Endodermal cell (in vitro differentiated cells): ENCODE results near the gene PDE4A. TPM values are rescaled to one million over a fixed set of nuclear protein-coding genes. Genes with fewer than 3 reads are reported as not detected.
A peak's percentile ranks its signal among the peaks of the same experiment; 100 is the strongest.
"Not testable (repeated sequence)": the region's sequence is repeated elsewhere in the genome, so short reads cannot be mapped to it uniquely, and the experiment has no call there.

Experiments used
- DNase-seq: peaks from one replicate; pipeline ENCODE4 v3.0.0-alpha.2; 2017
- H3K27ac ChIP-seq: 2 replicates; pipeline ENCODE4 v1.5.1; 2013; ENCODE audit warnings: mild to moderate bottlenecking, low read depth, low read length, moderate library complexity
- H3K27me3 ChIP-seq: 2 replicates; pipeline ENCODE4 v1.6.1; 2013; ENCODE audit warnings: mild to moderate bottlenecking, low read length, moderate library complexity; ENCODE audit not compliant: insufficient read depth, control insufficient read depth, poor library complexity, severe bottlenecking
- H3K36me3 ChIP-seq: 2 replicates; pipeline ENCODE4 v1.7.0; 2013; ENCODE audit warnings: mild to moderate bottlenecking, low read length, moderate library complexity; ENCODE audit not compliant: control insufficient read depth, insufficient read depth
- H3K4me1 ChIP-seq: one replicate; pipeline ENCODE4 v1.7.0; 2013; ENCODE audit warnings: low read length; ENCODE audit not compliant: control insufficient read depth, insufficient read depth
- H3K4me3 ChIP-seq: 2 replicates; pipeline ENCODE4 v1.5.1; 2013; ENCODE audit warnings: mild to moderate bottlenecking, low read length, moderate library complexity
- H3K9ac ChIP-seq: 2 replicates; pipeline ENCODE4 v1.6.1; 2013; ENCODE audit warnings: mild to moderate bottlenecking, low read length, moderate library complexity; ENCODE audit not compliant: poor library complexity, severe bottlenecking; ENCODE audit errors: extremely low read depth
- H3K9me3 ChIP-seq: 2 replicates; pipeline ENCODE4 v1.6.1; 2013; ENCODE audit warnings: mild to moderate bottlenecking, low read length, moderate library complexity; ENCODE audit not compliant: control insufficient read depth
- H3K27ac Mint-ChIP-seq: 2 replicates; pipeline ENCODE4 v1.8.0; 2020; ENCODE audit warnings: mixed read lengths
- H3K27me3 Mint-ChIP-seq: 2 replicates; pipeline ENCODE4 v1.8.0; 2021; ENCODE audit warnings: mild to moderate bottlenecking, mixed read lengths; ENCODE audit not compliant: insufficient read depth
- H3K36me3 Mint-ChIP-seq: 2 replicates; pipeline ENCODE4 v1.8.0; 2020; ENCODE audit warnings: low read depth, mixed read lengths
- H3K4me1 Mint-ChIP-seq: 2 replicates; pipeline ENCODE4 v1.8.0; 2020; ENCODE audit warnings: mixed read lengths
- H3K4me3 Mint-ChIP-seq: 2 replicates; pipeline ENCODE4 v1.8.0; 2020; ENCODE audit warnings: mild to moderate bottlenecking, moderate library complexity, mixed read lengths
- H3K9me3 Mint-ChIP-seq: 2 replicates; pipeline ENCODE4 v1.8.0; 2020; ENCODE audit warnings: mild to moderate bottlenecking, mixed read lengths
- WGBS, 2 experiments: methylation state at CpG; one replicate each; pipeline versions ENCODE4 v1.1.5 to v1.1.7; 2013; ENCODE audit warnings: missing lambda C conversion rate in 2 of 2, mixed read lengths in 1 of 2; ENCODE audit not compliant: insufficient coverage in 1 of 2, insufficient read length in 1 of 2; 5-methylcytosine and 5-hydroxymethylcytosine counted together
- long read RNA-seq, 4 experiments: library from polyadenylated mRNA in 2 of 4; library from RNA in 1 of 4; library from capped mRNA in 1 of 4; stranded (forward) in 3 of 4; unstranded in 1 of 4; transcript quantifications; one replicate each; pipeline ENCODE4 v2.0.0, GENCODE V29; 2020 to 2021; ENCODE audit warnings: inconsistent platforms in 1 of 4
- polyA plus RNA-seq, 2 experiments: library from polyadenylated mRNA; stranded (reverse); fragments of 50-300 nt; gene quantifications; one replicate each; pipeline ENCODE4 v1.2.3, GENCODE V29; 2013
- total RNA-seq, 2 donors: library from RNA; stranded (reverse); fragmentation: NEBNext Ultra II Directional in 1 of 2; extraction: Animal tissue kit (Norgen Biotek cat#: 25700) in 1 of 2; gene quantifications; 2 replicates in 1 of 2; 3 replicates in 1 of 2; pipeline ENCODE4 v1.2.1, GENCODE V29; 2021
- TF ChIP-seq, protein P1 (sequence below): fragments of 200-600 bp; sonication (generic); conservative IDR thresholded peaks from 2 replicates; pipeline ENCODE4 v1.5.0; 2021; ENCODE audit warnings: antibody characterized with exemption, mild to moderate bottlenecking

Gene PDE4A
- 1 to 10 TPM; 1.7 to 2.6 TPM for total RNA-seq
- 2.0 TPM for polyA plus RNA-seq (2013, experiment 1 of 2)
- polyA plus RNA-seq (2013, experiment 2 of 2): 1.7 TPM
- long read RNA-seq, experiment 1: 0 reads
- long read RNA-seq, experiment 2, full-length matches to known transcripts: 4 of 10 reads
- long read RNA-seq, experiment 2, partial matches to known transcripts: 3 of 10 reads
- long read RNA-seq, experiment 2, other reads (novel, unspliced or antisense): 3 of 10 reads
- long read RNA-seq, experiment 3, partial matches to known transcripts: 2 of 3 reads
- long read RNA-seq, experiment 3, other reads (novel, unspliced or antisense): 1 of 3 reads
- long read RNA-seq, experiment 4, partial matches to known transcripts: 3 of 3 reads
- long read RNA-seq, experiment 4, other reads (novel, unspliced or antisense): 0 of 3 reads

DNA sequence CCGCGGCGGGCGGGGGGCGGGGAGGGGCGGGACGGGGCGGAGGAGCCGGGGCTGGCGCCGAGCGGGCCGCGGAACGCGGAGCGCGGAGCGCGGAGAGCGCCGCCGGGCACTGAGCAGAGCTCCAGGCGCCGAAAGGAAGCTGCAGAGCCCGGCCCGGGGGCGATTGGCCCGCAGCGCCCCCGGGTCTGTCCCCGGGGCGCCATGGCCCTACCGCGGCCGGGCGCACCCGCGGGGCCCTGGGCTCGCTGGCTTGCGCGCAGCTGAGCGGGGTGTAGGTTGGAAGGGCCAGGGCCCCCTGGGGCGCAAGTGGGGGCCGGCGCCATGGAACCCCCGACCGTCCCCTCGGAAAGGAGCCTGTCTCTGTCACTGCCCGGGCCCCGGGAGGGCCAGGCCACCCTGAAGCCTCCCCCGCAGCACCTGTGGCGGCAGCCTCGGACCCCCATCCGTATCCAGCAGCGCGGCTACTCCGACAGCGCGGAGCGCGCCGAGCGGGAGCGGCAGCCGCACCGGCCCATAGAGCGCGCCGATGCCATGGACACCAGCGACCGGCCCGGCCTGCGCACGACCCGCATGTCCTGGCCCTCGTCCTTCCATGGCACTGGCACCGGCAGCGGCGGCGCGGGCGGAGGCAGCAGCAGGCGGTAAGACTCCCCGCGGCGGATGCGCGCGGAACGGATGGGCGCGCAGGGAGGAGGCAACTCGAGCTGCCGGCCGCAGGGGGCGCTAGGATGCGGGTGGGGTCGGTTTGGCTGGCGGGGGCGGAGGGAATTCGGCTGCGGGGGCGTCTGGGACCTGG is at the start of gene PDE4A:
Gene PDE4A, plus strand, starts transcription at position 95 of the 796 bp plus-strand sequence. Its CDS starts 227 bp downstream, at position 322.
- Histone ChIP-seq H3K4me3 (peak within 1 kb of the TSS; percentile 74), H3K27ac (no peak within 1 kb of the TSS), H3K36me3 (no peaks in the 10 kb centered on the region), H3K9ac (no peak within 1 kb of the TSS), H3K9me3 (no peaks in the 10 kb centered on the region), H3K4me1 (peaks cover 3% of the 10 kb centered on the region), H3K27me3 (peaks cover 97% of the 10 kb centered on the region)
- DNase-seq: peak; percentile 85
- peaks cover 15% of the 10 kb centered on the region for H3K4me1 Mint-ChIP-seq
- H3K27ac Mint-ChIP-seq: no peak within 1 kb of the TSS
- 0 to 1% methylated on average over 35 to 101 of the region's 104 CpGs for WGBS, 2 experiments
- H3K4me3 Mint-ChIP-seq: peak within 1 kb of the TSS; percentile 51
- peaks cover 94% of the 10 kb centered on the region for H3K27me3 Mint-ChIP-seq
- no peaks in the 10 kb centered on the region for H3K36me3 Mint-ChIP-seq
- TF ChIP-seq, protein P1, sequence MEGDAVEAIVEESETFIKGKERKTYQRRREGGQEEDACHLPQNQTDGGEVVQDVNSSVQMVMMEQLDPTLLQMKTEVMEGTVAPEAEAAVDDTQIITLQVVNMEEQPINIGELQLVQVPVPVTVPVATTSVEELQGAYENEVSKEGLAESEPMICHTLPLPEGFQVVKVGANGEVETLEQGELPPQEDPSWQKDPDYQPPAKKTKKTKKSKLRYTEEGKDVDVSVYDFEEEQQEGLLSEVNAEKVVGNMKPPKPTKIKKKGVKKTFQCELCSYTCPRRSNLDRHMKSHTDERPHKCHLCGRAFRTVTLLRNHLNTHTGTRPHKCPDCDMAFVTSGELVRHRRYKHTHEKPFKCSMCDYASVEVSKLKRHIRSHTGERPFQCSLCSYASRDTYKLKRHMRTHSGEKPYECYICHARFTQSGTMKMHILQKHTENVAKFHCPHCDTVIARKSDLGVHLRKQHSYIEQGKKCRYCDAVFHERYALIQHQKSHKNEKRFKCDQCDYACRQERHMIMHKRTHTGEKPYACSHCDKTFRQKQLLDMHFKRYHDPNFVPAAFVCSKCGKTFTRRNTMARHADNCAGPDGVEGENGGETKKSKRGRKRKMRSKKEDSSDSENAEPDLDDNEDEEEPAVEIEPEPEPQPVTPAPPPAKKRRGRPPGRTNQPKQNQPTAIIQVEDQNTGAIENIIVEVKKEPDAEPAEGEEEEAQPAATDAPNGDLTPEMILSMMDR: peak; percentile 74
- peaks cover 3% of the 10 kb centered on the region for H3K9me3 Mint-ChIP-seq

DNA sequence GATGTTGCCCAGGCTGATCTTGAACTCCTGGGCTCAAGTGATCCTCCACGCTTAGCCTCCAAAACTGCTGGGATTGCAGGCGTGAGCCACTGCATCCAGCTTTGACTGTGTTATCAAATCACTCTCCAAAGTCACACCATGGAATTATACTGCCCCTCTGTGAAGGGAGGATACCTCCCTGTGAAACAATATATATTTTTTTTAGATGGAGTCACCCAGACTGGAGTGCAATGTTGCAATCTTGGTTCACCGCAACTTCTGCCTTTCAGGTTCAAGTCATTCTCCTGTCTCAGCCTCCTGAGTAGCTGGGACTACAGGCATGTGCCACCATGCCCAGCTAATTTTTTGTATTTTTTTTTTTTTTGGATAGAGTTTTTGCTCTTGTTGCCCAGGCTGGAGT is 47.6 kb upstream of the PDE4A start:
- Mint-ChIP-seq H3K36me3 (peaks cover 41% of the 10 kb centered on the region), H3K4me3 (no peak overlapping the region), H3K27ac (no peak overlapping the region), H3K9me3 (no peaks in the 10 kb centered on the region), H3K4me1 (no peaks in the 10 kb centered on the region), H3K27me3 (no peaks in the 10 kb centered on the region)
- Histone ChIP-seq H3K9me3 (no peaks in the 10 kb centered on the region), H3K9ac (no peak overlapping the region), H3K36me3 (peaks cover 14% of the 10 kb centered on the region), H3K27ac (no peak overlapping the region), H3K4me1 (no peaks in the 10 kb centered on the region), H3K27me3 (no peaks in the 10 kb centered on the region), H3K4me3 (no peak overlapping the region)
- DNase-seq: no peak
- TF ChIP-seq, protein P1: no peak
- 92 to 96% methylated on average over 3 of the region's 3 CpGs for WGBS, 2 experiments

DNA sequence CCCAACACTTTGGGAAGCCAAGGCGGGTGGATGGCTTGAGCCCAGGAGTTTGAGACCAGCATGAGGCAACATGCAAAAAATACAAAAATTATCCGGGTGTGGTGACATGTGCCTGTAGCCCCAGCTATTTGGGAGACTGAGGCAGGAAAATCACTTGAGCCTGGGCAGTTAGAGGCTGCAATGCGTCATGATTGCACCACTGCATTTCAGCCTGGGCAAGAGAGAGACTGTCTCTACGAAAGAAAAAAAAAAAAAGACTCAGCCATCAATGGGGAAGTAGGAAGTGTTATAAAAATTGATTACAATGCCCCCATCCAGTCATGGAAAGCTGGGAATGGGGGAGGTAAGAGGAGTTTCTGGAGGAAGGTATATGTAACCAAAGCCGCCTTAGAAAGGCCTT is 45.4 kb upstream of the PDE4A start:
- TF ChIP-seq, protein P1: no peak
- H3K4me3 Mint-ChIP-seq: no peak overlapping the region
- WGBS, 2 experiments: 93 to 94% methylated on average over 2 to 5 of the region's 5 CpGs

DNA sequence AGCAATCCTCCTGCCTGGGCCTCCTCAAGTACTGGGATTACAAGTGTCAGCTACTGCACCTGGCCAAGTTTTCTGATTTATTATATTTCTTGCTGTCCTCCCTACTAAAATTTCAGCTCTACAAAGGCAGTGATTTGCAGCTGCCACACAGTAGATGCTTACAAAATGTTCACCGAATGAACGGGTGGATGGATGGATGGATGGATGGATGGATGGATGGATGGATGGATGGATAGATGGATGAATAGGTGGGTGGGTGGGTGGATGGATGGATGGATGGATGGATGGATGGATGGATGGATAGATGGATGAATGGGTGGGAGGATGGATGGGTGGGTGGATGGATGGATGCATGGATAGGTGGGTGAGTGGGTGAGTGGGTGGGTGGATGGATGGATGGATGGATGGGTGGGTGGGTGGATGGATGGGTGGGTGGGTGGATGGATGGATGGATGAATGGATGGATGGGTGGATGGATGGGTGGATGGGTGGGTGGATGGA is 43.1 kb upstream of the PDE4A start:
- H3K9me3 Mint-ChIP-seq, H3K27ac Mint-ChIP-seq, H3K27me3 Mint-ChIP-seq, H3K4me1 Mint-ChIP-seq, H3K27ac ChIP-seq, H3K4me1 ChIP-seq, DNase-seq, H3K4me3 Mint-ChIP-seq, H3K27me3 ChIP-seq, H3K9ac ChIP-seq, H3K9me3 ChIP-seq, H3K4me3 ChIP-seq: not testable (repeated sequence)
- peaks cover 20% of the 10 kb centered on the region for H3K36me3 Mint-ChIP-seq
- H3K36me3 ChIP-seq: peaks cover 10% of the 10 kb centered on the region
- 95 to 100% methylated on average over 2 of the region's 2 CpGs for WGBS, 2 experiments

More for the DNA sequence above, 45.4 kb upstream of the PDE4A start:
- H3K36me3 Mint-ChIP-seq: peaks cover 23% of the 10 kb centered on the region
- H3K4me1 Mint-ChIP-seq: peaks cover 6% of the 10 kb centered on the region
- no peak overlapping the region for H3K4me3 ChIP-seq
- no peak overlapping the region for H3K27ac ChIP-seq
- no peaks in the 10 kb centered on the region for H3K4me1 ChIP-seq
- H3K9me3 Mint-ChIP-seq: no peaks in the 10 kb centered on the region
- H3K36me3 ChIP-seq: peaks cover 10% of the 10 kb centered on the region
- H3K9me3 ChIP-seq: no peaks in the 10 kb centered on the region
- no peak for DNase-seq
- H3K27me3 ChIP-seq: no peaks in the 10 kb centered on the region
- no peak overlapping the region for H3K27ac Mint-ChIP-seq
- H3K27me3 Mint-ChIP-seq: no peaks in the 10 kb centered on the region
- no peak overlapping the region for H3K9ac ChIP-seq
